Loucy (cell line): ENCODE data around the gene TAS1R2.

Experiments used
- H2AFZ ChIP-seq: fragments of 200-600 bp; sonication (generic); 2 replicates; pipeline ENCODE4 v1.6.0; 2016; ENCODE audit warnings: antibody characterized with exemption, mild to moderate bottlenecking, low read length, moderate library complexity
- H3F3A ChIP-seq: fragments of 200-600 bp; 2 replicates; pipeline ENCODE4 v1.6.0; 2016; ENCODE audit warnings: antibody characterized with exemption, low read depth, mild to moderate bottlenecking
- H3K27me3 ChIP-seq: fragments of 200-600 bp; sonication (generic); 2 replicates; pipeline ENCODE4 v1.6.1; 2014; ENCODE audit warnings: low read length, mild to moderate bottlenecking; ENCODE audit not compliant: insufficient read depth, poor library complexity, severe bottlenecking
- H3K36me3 ChIP-seq: fragments of 200-600 bp; sonication (generic); 2 replicates; pipeline ENCODE4 v1.6.1; 2016; ENCODE audit warnings: low read length; ENCODE audit not compliant: insufficient read depth
- H3K4me1 ChIP-seq: fragments of 200-600 bp; sonication (generic); 2 replicates; pipeline ENCODE4 v1.5.1; 2014; ENCODE audit warnings: low read length, mild to moderate bottlenecking; ENCODE audit not compliant: insufficient read depth, poor library complexity, severe bottlenecking
- H3K4me2 ChIP-seq: fragments of 200-600 bp; sonication (generic); 2 replicates; pipeline ENCODE4 v1.6.0; 2014; ENCODE audit warnings: antibody characterized with exemption, low read length, low read depth, mild to moderate bottlenecking; ENCODE audit not compliant: poor library complexity, severe bottlenecking
- H3K4me3 ChIP-seq: fragments of 200-600 bp; sonication (generic); 2 replicates; pipeline ENCODE4 v1.5.1; 2014; ENCODE audit warnings: low read length, mild to moderate bottlenecking, mixed read lengths; ENCODE audit not compliant: poor library complexity, severe bottlenecking
- H3K79me2 ChIP-seq: fragments of 200-600 bp; sonication (generic); 2 replicates; pipeline ENCODE4 v1.6.1; 2014; ENCODE audit warnings: low read length; ENCODE audit not compliant: insufficient read depth
- H3K9ac ChIP-seq: fragments of 200-600 bp; sonication (generic); 2 replicates; pipeline ENCODE4 v1.6.0; 2014; ENCODE audit warnings: mild to moderate bottlenecking, low read depth, low read length, moderate library complexity; ENCODE audit not compliant: poor library complexity, severe bottlenecking
- H3K9me2 ChIP-seq: fragments of 200-600 bp; sonication (generic); replicated peaks from 2 replicates; pipeline ENCODE4 v1.6.1; 2016; ENCODE audit warnings: low read depth, low read length, mixed read lengths
- H3K9me3 ChIP-seq: fragments of 200-600 bp; sonication (generic); 2 replicates; pipeline ENCODE4 v1.6.1; 2014; ENCODE audit warnings: mild to moderate bottlenecking, antibody characterized with exemption, low read length, low read depth; ENCODE audit not compliant: insufficient read depth
- H4K20me1 ChIP-seq: fragments of 200-600 bp; sonication (generic); 2 replicates; pipeline ENCODE4 v1.6.0; 2014; ENCODE audit warnings: antibody characterized with exemption, low read length, mild to moderate bottlenecking; ENCODE audit not compliant: insufficient read depth, poor library complexity, severe bottlenecking
- EZH2phosphoT487 ChIP-seq: fragments of 200-600 bp; IDR thresholded peaks from 2 replicates; pipeline ENCODE4 v1.6.1; 2018; ENCODE audit warnings: antibody characterized with exemption, mild to moderate bottlenecking, moderate library complexity, borderline replicate concordance
- TF ChIP-seq, protein P1 (sequence below): fragments of 200-600 bp; sonication (generic); conservative IDR thresholded peaks from 2 replicates; pipeline ENCODE4 v1.5.1; 2014; ENCODE audit warnings: mild to moderate bottlenecking, antibody characterized with exemption, low read length

Gene TAS1R2

DNA sequence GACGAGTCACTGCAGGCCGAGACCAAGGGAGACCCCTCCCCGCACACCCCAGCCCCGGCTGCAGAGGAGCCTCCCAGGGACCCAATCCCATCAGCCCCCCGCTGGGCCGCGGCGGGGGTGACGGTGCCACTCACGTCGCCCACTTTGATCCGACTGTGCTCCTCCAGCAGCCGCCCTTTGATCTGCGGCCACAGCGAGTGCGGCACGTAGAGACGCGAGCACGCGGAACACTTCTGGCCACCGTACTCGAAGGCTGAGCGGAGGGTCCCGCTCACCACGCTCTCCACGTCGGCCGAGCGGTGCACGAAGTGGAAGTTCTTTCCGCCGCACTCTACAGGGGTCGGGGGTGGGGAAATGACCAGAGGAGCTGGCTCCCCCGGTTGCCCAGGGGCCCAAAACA is 17.8 kb upstream of the TAS1R2 start:
- no peaks in the 10 kb centered on the region for H3K27me3 ChIP-seq
- peaks cover 6% of the 10 kb centered on the region; the same call in 1 of the 2 replicates for H3K36me3 ChIP-seq
- no peak overlapping the region for H3K4me3 ChIP-seq
- H3K9me2 ChIP-seq: no peaks in the 10 kb centered on the region
- H3K79me2 ChIP-seq: no peaks in the 10 kb centered on the region
- no peak overlapping the region for H2AFZ ChIP-seq
- H4K20me1 ChIP-seq: no peaks in the 10 kb centered on the region
- H3K9ac ChIP-seq: no peak overlapping the region
- H3K4me1 ChIP-seq: peaks cover 14% of the 10 kb centered on the region
- TF ChIP-seq EZH2phosphoT487: no peak
- TF ChIP-seq, protein P1, sequence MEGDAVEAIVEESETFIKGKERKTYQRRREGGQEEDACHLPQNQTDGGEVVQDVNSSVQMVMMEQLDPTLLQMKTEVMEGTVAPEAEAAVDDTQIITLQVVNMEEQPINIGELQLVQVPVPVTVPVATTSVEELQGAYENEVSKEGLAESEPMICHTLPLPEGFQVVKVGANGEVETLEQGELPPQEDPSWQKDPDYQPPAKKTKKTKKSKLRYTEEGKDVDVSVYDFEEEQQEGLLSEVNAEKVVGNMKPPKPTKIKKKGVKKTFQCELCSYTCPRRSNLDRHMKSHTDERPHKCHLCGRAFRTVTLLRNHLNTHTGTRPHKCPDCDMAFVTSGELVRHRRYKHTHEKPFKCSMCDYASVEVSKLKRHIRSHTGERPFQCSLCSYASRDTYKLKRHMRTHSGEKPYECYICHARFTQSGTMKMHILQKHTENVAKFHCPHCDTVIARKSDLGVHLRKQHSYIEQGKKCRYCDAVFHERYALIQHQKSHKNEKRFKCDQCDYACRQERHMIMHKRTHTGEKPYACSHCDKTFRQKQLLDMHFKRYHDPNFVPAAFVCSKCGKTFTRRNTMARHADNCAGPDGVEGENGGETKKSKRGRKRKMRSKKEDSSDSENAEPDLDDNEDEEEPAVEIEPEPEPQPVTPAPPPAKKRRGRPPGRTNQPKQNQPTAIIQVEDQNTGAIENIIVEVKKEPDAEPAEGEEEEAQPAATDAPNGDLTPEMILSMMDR: no peak
- no peaks in the 10 kb centered on the region for H3F3A ChIP-seq
- H3K9me3 ChIP-seq: no peaks in the 10 kb centered on the region
- H3K4me2 ChIP-seq: no peak overlapping the region

DNA sequence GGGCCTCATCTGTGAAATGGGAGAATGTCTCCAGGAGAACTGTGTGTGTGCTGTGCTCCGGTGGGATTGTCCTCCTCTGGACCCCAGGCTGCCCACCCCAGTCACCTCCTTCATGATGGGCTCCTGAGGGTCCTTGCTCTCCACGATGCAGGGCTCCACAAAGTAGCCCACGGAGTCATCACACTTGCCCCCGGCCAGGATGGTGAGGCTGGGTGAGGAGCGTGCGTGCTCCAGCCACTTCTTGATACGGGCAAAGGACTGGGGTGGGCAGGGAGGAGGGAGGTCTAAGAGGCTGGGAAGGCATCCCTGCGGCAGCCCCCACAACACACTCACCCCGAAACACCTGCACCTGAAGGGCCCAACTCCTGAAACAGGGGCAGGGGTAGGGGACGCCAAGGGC is 16.8 kb upstream of the TAS1R2 start:
- Histone ChIP-seq H3K9me2 (no peaks in the 10 kb centered on the region), H4K20me1 (no peaks in the 10 kb centered on the region), H3K9ac (no peak overlapping the region), H3K27me3 (no peaks in the 10 kb centered on the region), H3K36me3 (no peaks in the 10 kb centered on the region), H3K79me2 (no peaks in the 10 kb centered on the region), H3F3A (no peaks in the 10 kb centered on the region), H2AFZ (no peak overlapping the region), H3K4me2 (no peak overlapping the region), H3K4me1 (peaks cover 14% of the 10 kb centered on the region), H3K9me3 (no peaks in the 10 kb centered on the region), H3K4me3 (no peak overlapping the region)
- TF ChIP-seq, protein P1: no peak
- no peak for TF ChIP-seq EZH2phosphoT487

DNA sequence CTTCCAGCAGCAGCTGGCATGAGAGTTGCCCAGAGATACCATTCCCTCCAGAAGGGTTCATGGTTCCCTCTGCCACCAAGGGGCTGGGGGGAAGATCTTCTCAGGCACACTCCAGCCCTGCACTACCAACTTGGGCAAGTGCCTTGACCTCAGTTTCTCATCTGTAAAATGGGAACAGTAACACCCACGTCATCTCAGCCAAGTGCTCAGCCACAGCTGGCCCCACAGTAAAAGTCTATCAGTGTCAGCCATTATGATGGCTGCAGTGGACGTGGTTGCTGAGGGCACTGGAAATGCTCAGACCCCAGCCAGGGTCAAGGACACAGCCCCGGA is 16.3 kb upstream of the TAS1R2 start:
- Histone ChIP-seq H3K4me2 (no peak overlapping the region), H3F3A (no peaks in the 10 kb centered on the region), H4K20me1 (no peaks in the 10 kb centered on the region), H3K36me3 (no peaks in the 10 kb centered on the region), H3K27me3 (no peaks in the 10 kb centered on the region), H3K9ac (no peak overlapping the region), H3K9me3 (no peaks in the 10 kb centered on the region), H3K4me3 (no peak overlapping the region), H3K79me2 (no peaks in the 10 kb centered on the region), H3K4me1 (peaks cover 14% of the 10 kb centered on the region), H3K9me2 (no peaks in the 10 kb centered on the region), H2AFZ (no peak overlapping the region)
- TF ChIP-seq, protein P1: no peak
- TF ChIP-seq EZH2phosphoT487: no peak
